Measurements from ENCODE around the gene MGAT4B. TPM values are rescaled to one million over a fixed set of nuclear protein-coding genes. Genes with fewer than 3 reads are reported as not detected.

The MGAT4B gene
- total and polyA plus RNA-seq, 2 of the 4 experiments (the other 2 are of a cell fraction), result 73.7 to 155 TPM

DNA sequence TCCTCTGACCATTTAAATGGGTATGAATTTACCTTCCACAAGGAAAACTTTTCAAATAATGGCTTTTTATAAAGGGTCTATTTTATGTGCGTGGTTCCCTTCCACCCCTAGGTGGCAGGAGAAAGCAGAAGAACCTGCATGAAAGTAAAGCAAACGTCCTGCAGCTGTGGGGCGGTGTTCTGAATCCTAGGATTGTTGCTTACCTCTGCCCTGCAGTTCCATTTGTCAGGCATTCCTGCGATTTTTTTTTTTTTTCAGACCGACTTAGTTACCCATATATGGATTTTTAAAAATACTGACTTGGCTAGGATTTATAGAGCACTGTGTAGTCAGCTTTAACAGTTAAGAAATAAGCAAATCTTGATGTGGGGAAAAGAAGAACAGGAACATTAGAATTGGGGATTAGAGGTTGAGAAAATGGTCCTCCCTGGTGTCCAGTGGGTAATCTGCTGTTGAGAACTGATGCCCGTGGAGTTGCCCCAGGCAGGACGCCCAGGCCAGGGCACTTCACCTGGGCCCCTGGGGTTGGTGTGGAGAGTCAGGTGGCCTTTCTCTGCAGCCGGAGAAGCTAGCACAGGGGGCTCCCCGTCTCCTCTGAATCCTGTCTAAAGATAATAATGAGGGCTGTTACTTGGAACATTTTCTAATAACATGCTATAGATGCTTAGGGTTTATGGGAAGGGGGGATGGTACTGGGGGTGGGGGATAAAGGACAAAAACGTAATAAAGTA, 43.3 kb downstream of the MGAT4B start:
- no peaks in the 10 kb centered on the region for H3K27me3 ChIP-seq (ENCODE audit: control insufficient read depth, insufficient read depth, low read length)
- no peak overlapping the region for H2AFZ ChIP-seq (replicated peaks; ENCODE audit: low read length, poor library complexity)
- dilution Hi-C loops (cut with HindIII; ENCODE audit: low sequenced_read_pairs, unreplicated experiment) (no loop called here), in situ Hi-C loops (cut with MboI; ENCODE audit: low sequenced_read_pairs) (no loop called here), intact Hi-C loops (cut with micrococcal nuclease) (loop anchor here (1.0 to 2.0 kb wide), 2 partner anchors 31 to 33 kb away; partner anchors contain the start of gene MAML1)
- peaks cover 53% of the 10 kb centered on the region for H4K20me1 ChIP-seq (ENCODE audit: insufficient read depth, low read length)
- H4K8ac ChIP-seq (ENCODE audit: low read depth in 2 of 2, low read length in 2 of 2), result peak overlapping the region; percentile 49 to 66
- H3K79me1 ChIP-seq (ENCODE audit: low read depth in 1 of 2, low read length in 2 of 2), result peaks cover 40 to 76% of the 10 kb centered on the region in 2 experiments
- peak overlapping the region; percentile 29; the same call in 1 of the 2 replicates for H2BK20ac ChIP-seq (ENCODE audit: low read depth, low read length)
- H3K4me3 ChIP-seq (ENCODE audit: insufficient read depth, low read depth, low read length), result no peak overlapping the region
- H4K91ac ChIP-seq (ENCODE audit: insufficient read depth, low read depth, low read length), result peak overlapping the region; percentile 70
- ATAC-seq (ENCODE audit: low read depth), result peak; percentile 77
- 0% methylated on average over 1 of the region's 10 CpGs; no CpG with 5 or more reads in 1 of the 2 experiments for WGBS, 2 experiments (ENCODE audit: extremely low coverage in 2 of 2, insufficient read length in 1 of 2)
- H4K5ac ChIP-seq (ENCODE audit: low read depth, low read length), result no peak overlapping the region; the same call in 1 of the 2 replicates
- H3K9me3 ChIP-seq (ENCODE audit: control insufficient read depth, insufficient read depth, low read length), result no peaks in the 10 kb centered on the region
- H2BK15ac ChIP-seq (ENCODE audit: low read depth, low read length), result peak overlapping the region; percentile 36; the same call in 1 of the 3 replicates
- H3K18ac ChIP-seq (ENCODE audit: low read depth, low read length), result no peak overlapping the region
- ChIA-PET CTCF (interaction anchor here (0.6 to 1.6 kb wide), 9 partner anchors 8 to 1411 kb away, joined by 3 to 6 read pairs (median 4); partner anchors contain the start of gene MAML1), POLR2A (ENCODE audit: unreplicated experiment) (no interaction called here)
- peak overlapping the region; percentile 90 for H3K27ac ChIP-seq (ENCODE audit: insufficient read depth, low read length)
- peak overlapping the region; percentile 57 for H2BK5ac ChIP-seq (ENCODE audit: low read depth, low read length, poor library complexity, severe bottlenecking)
- H3K9ac ChIP-seq (ENCODE audit: low read depth, low read length), result peak overlapping the region; percentile 60
- peak overlapping the region; percentile 63 for H2AK9ac ChIP-seq (replicated peaks; ENCODE audit: low read depth, low read length, poor library complexity)
- H3K4ac ChIP-seq (ENCODE audit: low read depth, low read length), result peak overlapping the region; percentile 91
- H3K14ac ChIP-seq (replicated peaks; ENCODE audit: low read depth, low read length), result peak overlapping the region; percentile 86
- peak overlapping the region; percentile 96; the same call in 1 of the 2 replicates for H3K23ac ChIP-seq (ENCODE audit: low read depth, low read length)
- H3K36me3 ChIP-seq (ENCODE audit: control insufficient read depth, insufficient read depth, low read length), result peaks cover 19% of the 10 kb centered on the region
- peak overlapping the region; percentile 17; the same call in 1 of the 2 replicates for H3K4me2 ChIP-seq (ENCODE audit: low read depth, low read length)
- H2BK120ac ChIP-seq (ENCODE audit: low read depth, low read length), result peak overlapping the region; percentile 78
- H2AK5ac ChIP-seq (ENCODE audit: low read depth, low read length), result peak overlapping the region; percentile 98
- TF ChIP-seq, protein P1, sequence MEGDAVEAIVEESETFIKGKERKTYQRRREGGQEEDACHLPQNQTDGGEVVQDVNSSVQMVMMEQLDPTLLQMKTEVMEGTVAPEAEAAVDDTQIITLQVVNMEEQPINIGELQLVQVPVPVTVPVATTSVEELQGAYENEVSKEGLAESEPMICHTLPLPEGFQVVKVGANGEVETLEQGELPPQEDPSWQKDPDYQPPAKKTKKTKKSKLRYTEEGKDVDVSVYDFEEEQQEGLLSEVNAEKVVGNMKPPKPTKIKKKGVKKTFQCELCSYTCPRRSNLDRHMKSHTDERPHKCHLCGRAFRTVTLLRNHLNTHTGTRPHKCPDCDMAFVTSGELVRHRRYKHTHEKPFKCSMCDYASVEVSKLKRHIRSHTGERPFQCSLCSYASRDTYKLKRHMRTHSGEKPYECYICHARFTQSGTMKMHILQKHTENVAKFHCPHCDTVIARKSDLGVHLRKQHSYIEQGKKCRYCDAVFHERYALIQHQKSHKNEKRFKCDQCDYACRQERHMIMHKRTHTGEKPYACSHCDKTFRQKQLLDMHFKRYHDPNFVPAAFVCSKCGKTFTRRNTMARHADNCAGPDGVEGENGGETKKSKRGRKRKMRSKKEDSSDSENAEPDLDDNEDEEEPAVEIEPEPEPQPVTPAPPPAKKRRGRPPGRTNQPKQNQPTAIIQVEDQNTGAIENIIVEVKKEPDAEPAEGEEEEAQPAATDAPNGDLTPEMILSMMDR (conservative IDR thresholded peaks at IDR 0.05; ENCODE audit: low read depth, low read length), result peak; percentile 93
- TF ChIP-seq CHD1 (IDR thresholded peaks at IDR 0.05; ENCODE audit: low read depth, low read length), result no peak
- TF ChIP-seq RAD21 (IDR thresholded peaks at IDR 0.05; ENCODE audit: low read length), result peak; percentile 72
- peak; percentile 16; the same call in 1 of the 2 replicates for TF ChIP-seq MAZ (IDR thresholded peaks at IDR 0.05; ENCODE audit: borderline replicate concordance, low read depth, low read length)
- peak; percentile 49; the same call in 1 of the 2 replicates for TF ChIP-seq SMC3 (IDR thresholded peaks at IDR 0.05; ENCODE audit: low read depth, low read length)
- TF ChIP-seq, protein P2, sequence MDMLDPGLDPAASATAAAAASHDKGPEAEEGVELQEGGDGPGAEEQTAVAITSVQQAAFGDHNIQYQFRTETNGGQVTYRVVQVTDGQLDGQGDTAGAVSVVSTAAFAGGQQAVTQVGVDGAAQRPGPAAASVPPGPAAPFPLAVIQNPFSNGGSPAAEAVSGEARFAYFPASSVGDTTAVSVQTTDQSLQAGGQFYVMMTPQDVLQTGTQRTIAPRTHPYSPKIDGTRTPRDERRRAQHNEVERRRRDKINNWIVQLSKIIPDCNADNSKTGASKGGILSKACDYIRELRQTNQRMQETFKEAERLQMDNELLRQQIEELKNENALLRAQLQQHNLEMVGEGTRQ (IDR thresholded peaks at IDR 0.05; ENCODE audit: low read depth, low read length), result no peak
- TF ChIP-seq CEBPB (IDR thresholded peaks at IDR 0.05; ENCODE audit: low read depth, low read length), result no peak
- H3K56ac ChIP-seq (ENCODE audit: extremely low read depth, insufficient read depth, low read length), result peak overlapping the region; percentile 51; the same call in 1 of the 2 replicates
- peaks cover 39% of the 10 kb centered on the region for H3K4me1 ChIP-seq (ENCODE audit: control insufficient read depth, insufficient read depth, low read length)
- BruUV-seq (replicated peaks), result no TSS peak
- H3K9me1 ChIP-seq (ENCODE audit: insufficient read depth, low read length), result peaks cover 35% of the 10 kb centered on the region
- peak; percentile 91 for DNase-seq

Measured in IMR-90 (cell line).